Measurements from ENCODE around the gene BMP8B. TPM values are rescaled to one million over a fixed set of nuclear protein-coding genes. Genes with fewer than 3 reads are reported as not detected.

BMP8B gene
- total RNA-seq, 1 donor from 2014 or later = 0.16 TPM

DNA sequence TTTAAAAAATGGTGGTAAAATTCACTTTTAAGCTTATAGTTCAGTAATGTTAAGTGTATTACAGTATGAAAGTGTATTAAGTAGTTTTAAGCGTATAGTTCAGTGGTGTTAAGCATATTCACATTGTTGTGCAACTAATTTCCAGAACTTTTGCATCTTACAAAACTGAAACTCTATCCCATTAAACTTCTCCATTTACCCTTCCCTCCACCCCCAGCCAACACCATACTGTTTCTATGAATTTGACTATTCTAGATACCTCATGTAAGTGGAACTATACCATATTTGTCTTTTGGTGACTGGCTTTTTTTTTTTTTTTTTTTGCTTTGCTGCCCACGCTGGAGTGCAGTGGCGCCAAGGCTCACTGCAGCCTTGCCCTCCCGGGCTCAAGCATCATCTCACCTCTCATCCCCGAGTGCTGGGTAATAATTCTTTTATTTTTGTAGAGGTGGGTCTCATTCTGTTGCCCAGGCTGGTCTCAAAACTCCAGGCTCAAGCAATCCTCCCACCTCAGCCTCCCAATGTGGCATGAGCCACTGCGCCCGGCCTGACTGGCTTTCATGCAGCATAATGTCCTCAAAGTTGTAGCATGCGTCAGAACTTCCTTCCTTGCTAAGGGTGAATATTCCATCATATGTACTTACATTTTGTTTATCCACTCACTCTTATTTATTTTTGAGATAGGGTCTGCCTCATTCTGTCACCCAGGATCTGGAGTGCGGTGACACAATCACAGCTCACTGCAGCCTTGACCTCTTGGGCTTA lies 45.1 kb upstream of the BMP8B start:
- no peak overlapping the region for H3K4me3 ChIP-seq (ENCODE audit: insufficient read depth, low read depth, low read length)
- H4K20me1 ChIP-seq (ENCODE audit: insufficient read depth, low read length) = peaks cover 4% of the 10 kb centered on the region
- no peak overlapping the region for H3K4me2 ChIP-seq (ENCODE audit: low read length)
- no peaks in the 10 kb centered on the region for H3K27me3 ChIP-seq (ENCODE audit: insufficient read depth, low read length)
- H3K9ac ChIP-seq (ENCODE audit: low read length) = no peak overlapping the region
- H3K4me1 Mint-ChIP-seq (ENCODE audit: low read depth, unreplicated experiment) = peaks cover 7% of the 10 kb centered on the region
- no peak overlapping the region for H3K27ac ChIP-seq (ENCODE audit: low read depth, low read length)
- no peak for TF ChIP-seq EZH2 (IDR thresholded peaks at IDR 0.05; ENCODE audit: insufficient read depth, low read length)
- TF ChIP-seq, protein P1, sequence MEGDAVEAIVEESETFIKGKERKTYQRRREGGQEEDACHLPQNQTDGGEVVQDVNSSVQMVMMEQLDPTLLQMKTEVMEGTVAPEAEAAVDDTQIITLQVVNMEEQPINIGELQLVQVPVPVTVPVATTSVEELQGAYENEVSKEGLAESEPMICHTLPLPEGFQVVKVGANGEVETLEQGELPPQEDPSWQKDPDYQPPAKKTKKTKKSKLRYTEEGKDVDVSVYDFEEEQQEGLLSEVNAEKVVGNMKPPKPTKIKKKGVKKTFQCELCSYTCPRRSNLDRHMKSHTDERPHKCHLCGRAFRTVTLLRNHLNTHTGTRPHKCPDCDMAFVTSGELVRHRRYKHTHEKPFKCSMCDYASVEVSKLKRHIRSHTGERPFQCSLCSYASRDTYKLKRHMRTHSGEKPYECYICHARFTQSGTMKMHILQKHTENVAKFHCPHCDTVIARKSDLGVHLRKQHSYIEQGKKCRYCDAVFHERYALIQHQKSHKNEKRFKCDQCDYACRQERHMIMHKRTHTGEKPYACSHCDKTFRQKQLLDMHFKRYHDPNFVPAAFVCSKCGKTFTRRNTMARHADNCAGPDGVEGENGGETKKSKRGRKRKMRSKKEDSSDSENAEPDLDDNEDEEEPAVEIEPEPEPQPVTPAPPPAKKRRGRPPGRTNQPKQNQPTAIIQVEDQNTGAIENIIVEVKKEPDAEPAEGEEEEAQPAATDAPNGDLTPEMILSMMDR (IDR thresholded peaks at IDR 0.05; ENCODE audit: insufficient read depth, low read depth, low read length) = no peak
- no peaks in the 10 kb centered on the region for H3K79me2 ChIP-seq (ENCODE audit: insufficient read depth, low read length)
- H2AFZ ChIP-seq (ENCODE audit: low read depth, low read length) = no peak overlapping the region
- H3K36me3 ChIP-seq (ENCODE audit: insufficient read depth, low read length) = peaks cover 13% of the 10 kb centered on the region
- FAIRE-seq (no peak), DNase-seq (ENCODE audit: low read depth) (no peak)
- no peaks in the 10 kb centered on the region for H3K9me3 ChIP-seq (ENCODE audit: insufficient read depth, low read depth, low read length)
- no peak overlapping the region for H3K27ac Mint-ChIP-seq (ENCODE audit: unreplicated experiment)
- H3K4me1 ChIP-seq (ENCODE audit: insufficient read depth, low read length) = no peaks in the 10 kb centered on the region
- no peak overlapping the region for H3K4me3 Mint-ChIP-seq (ENCODE audit: unreplicated experiment)
- H3K27me3 Mint-ChIP-seq (ENCODE audit: low read depth, unreplicated experiment) = no peaks in the 10 kb centered on the region
- H3K9me3 Mint-ChIP-seq (ENCODE audit: unreplicated experiment) = no peaks in the 10 kb centered on the region
- peaks cover 8% of the 10 kb centered on the region for H3K36me3 Mint-ChIP-seq (ENCODE audit: low read depth, unreplicated experiment)

DNA sequence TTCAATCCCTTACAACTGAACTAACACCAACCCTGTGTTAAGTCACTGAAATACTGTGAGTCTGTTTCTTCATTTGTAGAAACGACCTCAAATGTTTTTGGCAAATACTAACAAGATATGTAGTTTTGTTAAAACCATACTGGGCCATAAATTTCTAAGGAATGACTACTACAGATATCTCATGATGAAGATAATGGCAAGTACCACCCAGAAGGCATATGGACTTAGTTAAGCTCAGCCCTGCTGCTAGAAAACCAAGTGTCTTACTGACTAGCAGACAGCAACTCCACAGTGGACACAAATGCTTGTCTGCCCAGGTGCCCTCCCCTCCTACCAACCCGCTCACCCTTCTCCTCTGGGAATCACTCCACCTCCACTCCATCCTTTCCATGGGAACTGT lies 44.5 kb upstream of the BMP8B start:
- H3K27ac ChIP-seq (ENCODE audit: low read depth, low read length) = no peak overlapping the region
- H4K20me1 ChIP-seq (ENCODE audit: insufficient read depth, low read length) = peaks cover 4% of the 10 kb centered on the region
- DNase-seq (ENCODE audit: low read depth) (no peak), FAIRE-seq (no peak)
- H3K4me2 ChIP-seq (ENCODE audit: low read length) = no peak overlapping the region
- H3K79me2 ChIP-seq (ENCODE audit: insufficient read depth, low read length) = no peaks in the 10 kb centered on the region
- H3K4me1 ChIP-seq (ENCODE audit: insufficient read depth, low read length) = no peaks in the 10 kb centered on the region
- no peak overlapping the region for H3K9ac ChIP-seq (ENCODE audit: low read length)
- no peak overlapping the region for H3K4me3 ChIP-seq (ENCODE audit: insufficient read depth, low read depth, low read length)
- H3K27ac Mint-ChIP-seq (ENCODE audit: unreplicated experiment) = no peak overlapping the region
- H3K4me3 Mint-ChIP-seq (ENCODE audit: unreplicated experiment) = no peak overlapping the region
- no peaks in the 10 kb centered on the region for H3K27me3 Mint-ChIP-seq (ENCODE audit: low read depth, unreplicated experiment)
- no peaks in the 10 kb centered on the region for H3K27me3 ChIP-seq (ENCODE audit: insufficient read depth, low read length)
- H3K36me3 Mint-ChIP-seq (ENCODE audit: low read depth, unreplicated experiment) = peaks cover 6% of the 10 kb centered on the region
- no peaks in the 10 kb centered on the region for H3K9me3 ChIP-seq (ENCODE audit: insufficient read depth, low read depth, low read length)
- no peaks in the 10 kb centered on the region for H3K9me3 Mint-ChIP-seq (ENCODE audit: unreplicated experiment)
- TF ChIP-seq, protein P1 (IDR thresholded peaks at IDR 0.05; ENCODE audit: insufficient read depth, low read depth, low read length) = no peak
- TF ChIP-seq EZH2 (IDR thresholded peaks at IDR 0.05; ENCODE audit: insufficient read depth, low read length) = no peak
- peaks cover 9% of the 10 kb centered on the region for H3K36me3 ChIP-seq (ENCODE audit: insufficient read depth, low read length)
- no peak overlapping the region for H2AFZ ChIP-seq (ENCODE audit: low read depth, low read length)
- H3K4me1 Mint-ChIP-seq (ENCODE audit: low read depth, unreplicated experiment) = peaks cover 7% of the 10 kb centered on the region

DNA sequence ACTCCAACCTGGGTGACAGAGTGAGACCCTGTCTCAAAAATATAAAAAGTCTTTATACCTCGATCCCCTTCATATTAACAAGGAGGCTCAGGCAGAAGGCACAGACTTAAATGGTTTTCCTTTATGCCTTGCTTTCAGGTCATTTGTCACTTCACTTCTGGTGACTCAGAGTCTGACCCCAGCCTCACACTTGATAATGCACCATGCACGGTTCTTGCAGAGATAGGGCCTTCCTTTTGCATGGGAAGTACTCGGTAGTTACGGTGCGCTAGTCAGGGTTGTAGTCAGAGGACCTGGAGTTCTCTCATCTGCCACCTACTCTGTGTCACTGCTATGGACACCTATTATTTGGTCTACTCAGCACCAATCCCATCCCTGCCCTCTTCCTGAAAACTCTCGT lies 43.6 kb upstream of the BMP8B start:
- no peaks in the 10 kb centered on the region for H3K9me3 Mint-ChIP-seq (ENCODE audit: unreplicated experiment)
- TF ChIP-seq, protein P1 (IDR thresholded peaks at IDR 0.05; ENCODE audit: insufficient read depth, low read depth, low read length) = no peak
- no peak for TF ChIP-seq EZH2 (IDR thresholded peaks at IDR 0.05; ENCODE audit: insufficient read depth, low read length)
- DNase-seq (ENCODE audit: low read depth) = no peak
- no peak overlapping the region for H3K27ac Mint-ChIP-seq (ENCODE audit: unreplicated experiment)
- H3K36me3 Mint-ChIP-seq (ENCODE audit: low read depth, unreplicated experiment) = peaks cover 2% of the 10 kb centered on the region
- H3K36me3 ChIP-seq (ENCODE audit: insufficient read depth, low read length) = peaks cover under 1% of the 10 kb centered on the region
- no peaks in the 10 kb centered on the region for H3K27me3 ChIP-seq (ENCODE audit: insufficient read depth, low read length)
- no peak overlapping the region for H3K4me3 Mint-ChIP-seq (ENCODE audit: unreplicated experiment)
- no peaks in the 10 kb centered on the region for H3K79me2 ChIP-seq (ENCODE audit: insufficient read depth, low read length)
- no peak overlapping the region for H3K4me3 ChIP-seq (ENCODE audit: insufficient read depth, low read depth, low read length)
- H3K27ac ChIP-seq (ENCODE audit: low read depth, low read length) = no peak overlapping the region
- no peaks in the 10 kb centered on the region for H3K4me1 ChIP-seq (ENCODE audit: insufficient read depth, low read length)
- no peak overlapping the region for H3K4me2 ChIP-seq (ENCODE audit: low read length)
- no peaks in the 10 kb centered on the region for H3K9me3 ChIP-seq (ENCODE audit: insufficient read depth, low read depth, low read length)
- H3K27me3 Mint-ChIP-seq (ENCODE audit: low read depth, unreplicated experiment) = peaks cover 2% of the 10 kb centered on the region
- peaks cover 7% of the 10 kb centered on the region for H3K4me1 Mint-ChIP-seq (ENCODE audit: low read depth, unreplicated experiment)
- H4K20me1 ChIP-seq (ENCODE audit: insufficient read depth, low read length) = peaks cover 4% of the 10 kb centered on the region
- H3K9ac ChIP-seq (ENCODE audit: low read length) = no peak overlapping the region
- no peak overlapping the region for H2AFZ ChIP-seq (ENCODE audit: low read depth, low read length)
- FAIRE-seq = no peak

Data from astrocyte (in vitro differentiated cells and primary cell).